ENCODE results near the gene CABP4.
A peak's percentile ranks its signal among the peaks of the same experiment; 100 is the strongest.

CABP4 gene

GRCh38 chr11:67508486-67509121 is 53.5 kb downstream of the CABP4 start:
- Histone ChIP-seq H3K4me3 (ENCODE audit: low read depth, low read length) (peak overlapping the region; percentile 81), H3K36me3 (ENCODE audit: insufficient read depth, low read length) (no peaks in the 10 kb centered on the region), H3K79me2 (ENCODE audit: control insufficient read depth, insufficient read depth, low read length, unreplicated experiment) (peaks cover 9% of the 10 kb centered on the region), H2AFZ (ENCODE audit: low read length, unreplicated experiment) (peak overlapping the region; percentile 97), H3K27ac (ENCODE audit: low read depth, low read length) (peak overlapping the region; percentile 81), H3K4me1 (ENCODE audit: control insufficient read depth, insufficient read depth, low read length, unreplicated experiment) (peaks cover 22% of the 10 kb centered on the region), H3K27me3 (ENCODE audit: insufficient read depth, low read length) (peaks cover 3% of the 10 kb centered on the region; the same call in 1 of the 2 replicates)

DNA sequence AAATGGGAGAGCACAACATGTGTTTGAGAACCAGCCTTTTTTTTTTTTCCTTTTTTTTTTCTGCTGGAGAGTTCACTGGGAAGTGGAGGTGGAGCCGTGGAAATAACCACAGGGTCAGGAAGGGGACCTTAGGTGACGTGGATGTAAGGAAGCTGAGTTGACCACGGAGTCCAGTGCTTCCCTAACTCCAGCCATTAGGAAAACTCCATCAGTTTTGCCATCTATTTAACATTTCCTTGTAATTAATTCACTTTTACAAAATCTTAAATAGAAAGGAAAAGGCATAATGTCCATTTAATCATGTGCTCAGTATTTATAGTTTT is 54.8 kb downstream of the CABP4 start:
- Histone ChIP-seq H3K4me1 (ENCODE audit: control insufficient read depth, insufficient read depth, low read length, unreplicated experiment) (peaks cover 19% of the 10 kb centered on the region), H3K27me3 (ENCODE audit: insufficient read depth, low read length) (peaks cover 11% of the 10 kb centered on the region), H3K79me2 (ENCODE audit: control insufficient read depth, insufficient read depth, low read length, unreplicated experiment) (peaks cover 9% of the 10 kb centered on the region), H3K4me3 (ENCODE audit: low read depth, low read length) (no peak overlapping the region), H2AFZ (ENCODE audit: low read length, unreplicated experiment) (no peak overlapping the region), H3K36me3 (ENCODE audit: insufficient read depth, low read length) (no peaks in the 10 kb centered on the region), H3K27ac (ENCODE audit: low read depth, low read length) (no peak overlapping the region)

Measured in ACC112 (cell line).